ENCODE measurements around the gene ZNF593OS. TPM values are rescaled to one million over a fixed set of nuclear protein-coding genes. Genes with fewer than 3 reads are reported as not detected.

The ZNF593OS gene
- total RNA-seq, result not detected in 2 replicates

GRCh38 chr1:26171084-26172072 is at the start of gene ZNF593OS:
Gene ZNF593OS (minus strand): TSS chr1:26171832. CDS start chr1:26171661, 171 bp downstream.

GRCh38 chr1:26190373-26190987 is 18.8 kb upstream of the ZNF593OS start, which contains the start of gene CATSPER4:
Gene CATSPER4 (plus strand): TSS chr1:26190602. CDS start chr1:26190628, 26 bp downstream.

GRCh38 chr1:26177182-26177684 is 5.6 kb upstream of the ZNF593OS start, which contains the start of gene CNKSR1:
Gene CNKSR1 (plus strand): TSS chr1:26177491. CDS start chr1:26177548, 57 bp downstream.

GRCh38 chr1:26169669-26170471 is 1.8 kb downstream of the ZNF593OS start, which contains the start of gene ZNF593:
Gene ZNF593 (plus strand): TSS chr1:26169908. CDS start chr1:26169984, 76 bp downstream.

GRCh38 chr1:26168410-26169197 is 3.0 kb downstream of the ZNF593OS start, which contains the start of gene C1orf232:
Gene C1orf232 (minus strand): TSS chr1:26168963. CDS start chr1:26168499, 464 bp downstream.

GRCh38 chr1:26158908-26159742 is 12.5 kb downstream of the ZNF593OS start, which contains the start of gene FAM110D:
Gene FAM110D (plus strand): TSS chr1:26159079. CDS start chr1:26161292, 2,213 bp downstream.

Other genes starting within 250 kb of the ZNF593OS start
- gene PAFAH2, start 173.8 kb downstream of the ZNF593OS start, total RNA-seq, result 12.0 and 12.6 TPM in 2 replicates
- gene EXTL1, start 150.1 kb downstream of the ZNF593OS start, total RNA-seq, result not detected in 2 replicates
- gene SLC30A2, start 125.7 kb downstream of the ZNF593OS start, total RNA-seq, result not detected in 2 replicates
- not detected in 2 replicates for gene TRIM63, start 104.2 kb downstream of the ZNF593OS start, total RNA-seq
- gene PDIK1L, start 60.0 kb downstream of the ZNF593OS start, total RNA-seq, result 4.2 and 4.4 TPM in 2 replicates
- gene FAM110D, start 12.8 kb downstream of the ZNF593OS start, total RNA-seq, result not detected in 2 replicates
- not detected in 2 replicates for gene C1orf232, start 2.9 kb downstream of the ZNF593OS start, total RNA-seq
- 41.9 and 54.0 TPM in 2 replicates for gene ZNF593, start 1.9 kb downstream of the ZNF593OS start, total RNA-seq
- gene CNKSR1, start 5.7 kb upstream of the ZNF593OS start, total RNA-seq, result 16.8 and 31.6 TPM in 2 replicates
- not detected in 2 replicates for gene CATSPER4, start 18.8 kb upstream of the ZNF593OS start, total RNA-seq
- 8.2 and 13.9 TPM in 2 replicates for gene CEP85, start 62.4 kb upstream of the ZNF593OS start, total RNA-seq
- gene SH3BGRL3, start 108.3 kb upstream of the ZNF593OS start, total RNA-seq, result 292 and 328 TPM in 2 replicates
- 0.93 and 4.8 TPM in 2 replicates for gene UBXN11, start 134.8 kb upstream of the ZNF593OS start, total RNA-seq
- gene CD52, start 146.1 kb upstream of the ZNF593OS start, total RNA-seq, result not detected in 2 replicates
- 72.4 and 99.7 TPM in 2 replicates for gene CRYBG2, start 182.3 kb upstream of the ZNF593OS start, total RNA-seq
- not detected in 2 replicates for gene ZNF683, start 200.9 kb upstream of the ZNF593OS start, total RNA-seq
- not detected in 2 replicates for gene LIN28A, start 239.0 kb upstream of the ZNF593OS start, total RNA-seq